Measurements from ENCODE around the gene MYBPC3.

MYBPC3 gene

GRCh38 chr11:47352556-47352955, at the start of gene MYBPC3:
Gene MYBPC3 (minus strand): TSS chr11:47352702. CDS start chr11:47352647, 55 bp downstream.
- FAIRE-seq = no peak

- no peak for FAIRE-seq
Observed at GRCh38 chr11:47400768-47401279, 48.3 kb upstream of the MYBPC3 start.

- no peak for FAIRE-seq
Observed at GRCh38 chr11:47399860-47400767, 47.6 kb upstream of the MYBPC3 start.

GRCh38 chr11:47398551-47398950, 46.0 kb upstream of the MYBPC3 start:
- no peak for FAIRE-seq

- no peak for FAIRE-seq
Observed at GRCh38 chr11:47398011-47398410, 45.5 kb upstream of the MYBPC3 start.

- no peak for FAIRE-seq
Observed at GRCh38 chr11:47396049-47396320, 43.5 kb upstream of the MYBPC3 start.

GRCh38 chr11:47395223-47396048, 42.9 kb upstream of the MYBPC3 start:
- FAIRE-seq = no peak

- no peak for FAIRE-seq
Observed at GRCh38 chr11:47394322-47395222, 42.1 kb upstream of the MYBPC3 start.

- FAIRE-seq = no peak
Observed at GRCh38 chr11:47394050-47394321, 41.5 kb upstream of the MYBPC3 start.

- FAIRE-seq = no peak
Observed at GRCh38 chr11:47393163-47394049, 40.9 kb upstream of the MYBPC3 start.

GRCh38 chr11:47392546-47393162, 40.2 kb upstream of the MYBPC3 start:
- FAIRE-seq = no peak

GRCh38 chr11:47391711-47392432, 39.4 kb upstream of the MYBPC3 start:
- no peak for FAIRE-seq

- no peak for FAIRE-seq
Observed at GRCh38 chr11:47391077-47391583, 38.6 kb upstream of the MYBPC3 start.

GRCh38 chr11:47390422-47390760, 37.9 kb upstream of the MYBPC3 start:
- no peak for FAIRE-seq

GRCh38 chr11:47389577-47390421, 37.3 kb upstream of the MYBPC3 start:
- no peak for FAIRE-seq

GRCh38 chr11:47388697-47389576, 36.4 kb upstream of the MYBPC3 start:
- FAIRE-seq = no peak

- FAIRE-seq = no peak
Observed at GRCh38 chr11:47387944-47388696, 35.6 kb upstream of the MYBPC3 start.

GRCh38 chr11:47384498-47384897, 32.0 kb upstream of the MYBPC3 start:
- no peak for FAIRE-seq
